Left colon (tissue), 2 donors: Measurements from ENCODE around the gene ZNF782. TPM values are rescaled to one million over a fixed set of nuclear protein-coding genes. Genes with fewer than 3 reads are reported as not detected.
A peak's percentile ranks its signal among the peaks of the same experiment; 100 is the strongest.
"Not testable (repeated sequence)": the region's sequence is repeated elsewhere in the genome, so short reads cannot be mapped to it uniquely, and the experiment has no call there.

Experiments used
- ATAC-seq: fragments of 200-7000 bp; cut with Tn5 transposase; one replicate; pipeline ENCODE4 v1.9.1; 2020; ENCODE audit warnings: mild to moderate bottlenecking, moderate library complexity
- DNase-seq, 2 donors: peaks; one replicate each; pipeline ENCODE4 v3.0.0-alpha.2; 2020
- intact Hi-C, 2 donors: fragments of 100-400 bp; cut with DNase I in 1 of 2; cut with micrococcal nuclease in 1 of 2; formaldehyde crosslinking; loops; one replicate each; pipeline versions ENCODE4 v1.11.2 to v1.14.0; 2022; cut with DNase I, micrococcal nuclease
- total RNA-seq, 2 donors: library from RNA; stranded (reverse); fragmentation: NEBNext Ultra II Directional; extraction: Animal tissue kit (Norgen Biotek cat#: 25700); gene quantifications; one replicate each; pipeline ENCODE4 v1.2.1, GENCODE V29; 2021
- donor health status: DM: no; HTN: no; CAD: no.
- donor health status: DM: yes; HTN: yes; CAD: no.

The ZNF782 gene
- total RNA-seq, 2 donors from 2014 or later, result 4.5 to 5.1 TPM

- DNase-seq, result peak; percentile 57 to 65
- intact Hi-C loops, result no loop called here
- ATAC-seq, result peak; percentile 69
Measured at GRCh38 chr9:96856363-96857286, 2.3 kb upstream of the ZNF782 start.

GRCh38 chr9:96854651-96855273 is 448 bp upstream of the ZNF782 start:
- intact Hi-C loops, result no loop called here

DNA sequence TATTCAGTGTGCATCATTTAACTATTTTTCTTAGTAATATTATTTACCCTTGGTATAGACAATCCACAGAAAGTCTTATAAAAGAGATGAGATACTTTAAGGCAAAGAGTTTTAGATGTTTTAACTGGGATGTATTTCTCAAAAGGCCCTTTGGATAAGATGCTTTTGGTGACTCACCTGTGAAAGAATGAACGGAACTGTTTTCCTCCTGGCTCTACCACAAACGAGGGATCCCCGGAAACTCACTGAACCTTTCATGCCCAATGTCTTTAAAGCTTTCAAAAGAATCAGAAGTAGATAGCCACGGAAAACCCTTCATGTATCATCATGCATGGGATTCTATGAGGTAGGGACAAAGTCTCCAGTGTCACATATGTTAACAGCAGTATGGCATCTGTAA is 1.6 kb downstream of the ZNF782 start:
- intact Hi-C loops, result no loop called here
- DNase-seq (no peak), ATAC-seq (no peak)

More at GRCh38 chr9:96854651-96855273, 448 bp upstream of the ZNF782 start:
- DNase-seq, result no peak
- no peak for ATAC-seq

GRCh38 chr9:96844040-96844439 is 10.3 kb downstream of the ZNF782 start:
- ATAC-seq (no peak), DNase-seq (no peak)
- intact Hi-C loops, result no loop called here

DNA sequence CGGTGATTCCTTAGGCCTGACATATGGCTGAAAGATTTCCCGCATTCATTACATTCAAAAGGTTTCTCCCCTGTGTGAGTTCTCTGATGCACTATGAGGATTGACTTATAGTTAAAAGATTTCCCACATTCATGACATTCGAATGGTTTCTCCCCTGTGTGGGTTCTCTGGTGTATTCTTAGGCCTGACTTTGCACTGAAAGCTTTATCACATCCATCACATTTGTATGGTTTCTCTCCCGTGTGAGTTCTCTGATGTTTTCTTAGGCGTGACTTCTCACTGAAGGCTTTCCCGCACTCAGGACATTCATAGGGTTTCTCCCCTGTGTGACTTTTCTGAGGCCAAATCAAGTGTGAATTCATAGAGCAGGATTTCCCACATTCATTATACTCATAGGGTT is 35.8 kb downstream of the ZNF782 start:
- ATAC-seq (no peak), DNase-seq (no peak)
- intact Hi-C loops, result loop anchor here in 1 of 2 donors (10.0 kb wide), 1 partner anchor 74 kb away; no protein-coding TSS in a partner anchor

DNA sequence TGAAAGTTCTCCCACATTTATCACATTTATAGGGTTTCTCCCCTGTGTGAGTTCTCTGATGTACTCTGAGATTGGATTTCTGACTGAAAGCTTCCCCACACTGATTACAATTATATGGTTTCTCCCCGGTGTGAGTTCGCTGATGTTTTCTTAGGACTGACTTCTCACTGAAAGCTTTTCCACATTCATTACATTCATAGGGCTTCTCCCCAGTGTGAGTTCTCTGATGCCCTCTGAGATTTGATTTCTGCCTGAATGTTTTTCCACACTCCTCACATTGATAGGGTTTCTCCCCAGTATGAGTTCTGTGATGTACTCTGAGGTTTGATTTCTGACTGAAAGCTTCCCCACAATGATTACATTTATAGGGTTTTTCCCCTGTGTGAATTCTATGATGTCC is 36.3 kb downstream of the ZNF782 start:
- ATAC-seq, result no peak

GRCh38 chr9:96813607-96814006 is 40.7 kb downstream of the ZNF782 start:
- intact Hi-C loops, result loop anchor here in 1 of 2 donors (10.0 kb wide), 1 partner anchor 69 kb away; no protein-coding TSS in a partner anchor
- no peak for DNase-seq
- no peak for ATAC-seq

More for the DNA sequence above, 36.3 kb downstream of the ZNF782 start:
- intact Hi-C loops, result loop anchor here in 1 of 2 donors (10.0 kb wide), 1 partner anchor 73 kb away; no protein-coding TSS in a partner anchor
- no peak for DNase-seq

- ATAC-seq, DNase-seq, intact Hi-C loops: not testable (repeated sequence)
Measured at GRCh38 chr9:96798959-96799358, 55.4 kb downstream of the ZNF782 start.

DNA sequence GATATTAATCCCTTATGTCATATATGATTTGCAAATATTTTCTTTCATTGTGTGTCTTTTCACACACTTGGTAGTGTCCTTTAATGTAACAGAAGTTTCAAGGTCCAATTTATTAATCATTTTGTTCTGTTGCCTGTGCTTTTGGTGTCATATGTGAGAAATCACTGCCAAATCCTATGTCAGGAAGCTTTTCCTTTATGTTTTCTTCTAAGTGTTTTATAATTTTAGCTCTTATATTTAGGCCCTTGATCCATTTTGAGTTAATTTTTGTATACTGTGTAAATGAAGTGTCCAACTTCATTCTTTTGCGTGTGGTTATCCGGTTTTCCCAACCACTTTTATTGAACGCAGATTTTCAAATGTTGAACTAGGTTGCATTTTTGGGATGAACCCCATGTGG is 70.3 kb downstream of the ZNF782 start:
- no peak for DNase-seq
- intact Hi-C loops, result no loop called here
- ATAC-seq, result no peak

DNA sequence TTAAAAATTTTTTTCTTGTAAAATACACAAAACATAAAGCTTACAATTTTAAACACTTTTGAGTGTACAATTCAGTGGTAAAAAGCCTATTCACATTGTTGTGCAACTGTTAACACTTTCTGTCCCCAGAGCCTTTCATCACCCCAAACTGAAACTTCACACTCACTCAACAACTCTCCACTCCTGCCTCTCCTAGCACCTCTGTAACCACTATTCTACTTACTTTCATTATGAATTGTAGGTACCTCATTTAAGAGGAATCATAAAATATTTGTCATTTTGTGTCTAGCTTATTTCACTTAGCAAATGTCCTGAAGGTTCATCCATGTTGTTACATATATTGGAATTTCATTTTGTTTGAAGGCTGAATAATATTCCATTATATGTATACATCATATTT is 72.1 kb downstream of the ZNF782 start:
- DNase-seq, result no peak
- no peak for ATAC-seq
- intact Hi-C loops, result no loop called here

DNA sequence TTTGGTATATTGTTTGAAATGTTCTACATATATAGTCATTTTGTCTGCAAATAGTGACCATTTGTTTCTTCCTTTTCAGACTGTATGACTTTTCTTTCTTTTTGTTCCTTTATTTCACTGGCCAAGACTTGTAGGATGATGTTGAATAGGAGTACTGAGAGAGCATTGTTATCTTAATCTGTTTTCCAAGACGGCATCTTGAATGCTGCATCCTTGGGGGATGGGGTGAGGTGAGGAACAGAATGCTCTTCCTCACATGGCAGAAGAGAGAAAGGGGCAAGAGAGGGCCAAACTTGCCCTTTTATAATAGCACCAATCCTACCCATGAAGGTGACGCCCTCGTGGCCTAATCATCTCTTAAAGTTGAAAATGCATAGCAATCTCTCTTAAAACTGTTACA is 72.8 kb downstream of the ZNF782 start:
- ATAC-seq (no peak), DNase-seq (no peak)
- intact Hi-C loops, result no loop called here

DNA sequence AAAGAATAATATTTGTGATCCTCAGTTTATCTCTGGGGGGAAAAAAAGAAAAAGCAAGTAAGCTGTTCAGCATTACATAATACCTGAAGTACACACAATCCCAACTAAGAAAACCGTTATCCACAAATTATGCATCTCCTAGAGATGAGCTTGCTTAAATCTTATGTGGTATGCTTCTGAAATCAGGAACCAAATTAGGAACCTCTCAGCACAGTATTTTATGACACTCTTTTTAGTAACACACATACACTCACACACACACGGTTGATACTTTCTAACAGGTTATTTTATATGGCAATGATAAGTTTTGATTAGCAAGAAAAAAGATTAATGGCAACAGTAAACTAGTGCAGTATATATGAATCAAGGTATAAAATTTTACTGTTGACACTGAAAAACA is 75.2 kb downstream of the ZNF782 start:
- ATAC-seq (no peak), DNase-seq (no peak)
- intact Hi-C loops, result no loop called here

- no peak for DNase-seq
- intact Hi-C loops, result no loop called here
- peak; percentile 53 for ATAC-seq
Measured at GRCh38 chr9:96777426-96777864, 76.9 kb downstream of the ZNF782 start.

DNA sequence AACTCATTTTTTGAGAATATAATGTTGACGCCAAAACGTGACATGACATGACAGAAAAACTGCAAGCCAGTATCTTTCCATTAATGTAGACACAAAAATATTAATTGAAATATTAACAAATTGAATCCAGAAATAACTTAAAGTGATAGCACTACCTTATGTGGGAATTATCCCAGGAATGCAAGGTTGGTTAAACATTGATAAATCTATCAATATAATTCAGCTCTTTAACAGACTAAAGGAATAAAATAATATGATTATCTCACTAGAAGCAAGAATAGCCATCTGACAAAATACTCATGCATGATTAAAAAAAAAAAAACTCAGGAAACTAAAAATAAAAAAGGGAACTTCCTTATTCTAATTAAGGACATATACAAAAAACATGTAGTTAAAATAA is 83.2 kb downstream of the ZNF782 start:
- intact Hi-C loops, result no loop called here
- ATAC-seq, result no peak
- DNase-seq, result no peak

DNA sequence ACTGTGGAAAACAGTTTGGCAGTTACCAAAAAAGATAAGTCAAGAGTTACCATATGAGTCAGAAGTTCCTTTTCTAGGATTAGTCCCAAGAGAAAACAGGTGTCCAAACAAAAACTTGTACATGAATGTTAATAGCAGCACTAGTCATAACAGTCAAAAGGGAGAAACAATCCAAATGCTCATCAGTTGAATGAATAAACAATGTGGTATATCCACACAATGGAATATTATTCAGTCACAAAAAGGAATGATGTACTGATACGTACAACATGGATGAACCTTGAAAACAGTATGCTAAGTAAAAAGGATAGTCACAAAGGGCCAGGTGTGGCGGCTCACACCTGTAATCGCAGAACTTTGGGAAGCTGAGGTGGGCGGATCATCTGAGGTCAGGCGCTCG is 84.3 kb downstream of the ZNF782 start:
- ATAC-seq (no peak), DNase-seq (no peak)
- intact Hi-C loops, result no loop called here

Other genes with a start within 250 kb of the ZNF782 start
- gene CDC14B, start 234.7 kb downstream of the ZNF782 start, total RNA-seq, result 10 to 100 TPM; 16.5 to 20.8 TPM
- gene PRXL2C, start 199.2 kb downstream of the ZNF782 start, total RNA-seq, result 1 to 10 TPM; 2.4 to 6.0 TPM
- 1 to 10 TPM; 5.8 to 7.4 TPM for gene ZNF510, start 76.4 kb downstream of the ZNF782 start, total RNA-seq
- not detected for gene NUTM2G, start 74.3 kb upstream of the ZNF782 start, total RNA-seq
- 1 to 10 TPM; 4.0 to 5.4 TPM for gene CTSV, start 184.6 kb upstream of the ZNF782 start, total RNA-seq